RWPE2 (cell line): ENCODE data around the gene TNS3.

Source experiments
- ATAC-seq: fragments of 200-7000 bp; cut with Tn5 transposase; 3 replicates; pipeline ENCODE4 v1.9.1; 2021; ENCODE audit warnings: low read depth
- DNase-seq: peaks from one replicate; pipeline ENCODE4 v3.0.0-alpha.2; 2020; ENCODE audit warnings: low spot score
- H3K27ac ChIP-seq: fragments of 450-650 bp; 2 replicates; pipeline ENCODE4 v1.5.1; 2017; ENCODE audit warnings: mild to moderate bottlenecking; ENCODE audit not compliant: poor library complexity, severe bottlenecking
- H3K27me3 ChIP-seq: fragments of 250-450 bp; sonication (Bioruptor Pico); 2 replicates; pipeline ENCODE4 v1.5.1; 2021; ENCODE audit warnings: mild to moderate bottlenecking, moderate library complexity; ENCODE audit not compliant: insufficient read depth, poor library complexity, severe bottlenecking
- H3K36me3 ChIP-seq: fragments of 250-450 bp; sonication (Bioruptor Pico); 2 replicates; pipeline ENCODE4 v1.5.1; 2020; ENCODE audit warnings: low read depth, mild to moderate bottlenecking, moderate library complexity
- H3K4me1 ChIP-seq: fragments of 250-450 bp; sonication (Bioruptor Pico); 2 replicates; pipeline ENCODE4 v1.5.1; 2021; ENCODE audit warnings: mild to moderate bottlenecking, moderate library complexity; ENCODE audit not compliant: insufficient read depth, poor library complexity, severe bottlenecking
- H3K4me3 ChIP-seq: fragments of 250-450 bp; sonication (Bioruptor Pico); 2 replicates; pipeline ENCODE4 v1.5.1; 2021; ENCODE audit warnings: mild to moderate bottlenecking, moderate library complexity; ENCODE audit not compliant: severe bottlenecking
- H3K9me3 ChIP-seq: fragments of 250-450 bp; sonication (Bioruptor Pico); 2 replicates; pipeline ENCODE4 v1.5.1; 2021; ENCODE audit warnings: mild to moderate bottlenecking, moderate library complexity; ENCODE audit not compliant: severe bottlenecking
- CTCF ChIP-seq: fragments of 450-650 bp; IDR thresholded peaks from one replicate; pipeline ENCODE4 v1.5.1; 2017; ENCODE audit warnings: mild to moderate bottlenecking, moderate library complexity; ENCODE audit not compliant: poor library complexity, severe bottlenecking

Gene TNS3

GRCh38 chr7:47273088-47273487 is 308.8 kb downstream of the TNS3 start:
- no peaks in the 10 kb centered on the region for H3K27me3 ChIP-seq
- ATAC-seq (no peak), DNase-seq (no peak)
- H3K4me1 ChIP-seq: no peaks in the 10 kb centered on the region
- no peak for TF ChIP-seq CTCF
- no peaks in the 10 kb centered on the region for H3K9me3 ChIP-seq
- no peaks in the 10 kb centered on the region; the same call in 1 of the 2 replicates for H3K36me3 ChIP-seq
- no peak overlapping the region for H3K4me3 ChIP-seq
- H3K27ac ChIP-seq: no peak overlapping the region

GRCh38 chr7:47271749-47272148 is 310.2 kb downstream of the TNS3 start:
- Histone ChIP-seq H3K27ac (no peak overlapping the region), H3K4me3 (no peak overlapping the region), H3K36me3 (no peaks in the 10 kb centered on the region), H3K9me3 (no peaks in the 10 kb centered on the region), H3K4me1 (no peaks in the 10 kb centered on the region), H3K27me3 (no peaks in the 10 kb centered on the region)
- TF ChIP-seq CTCF: no peak
- DNase-seq (no peak), ATAC-seq (no peak)

- no peak for TF ChIP-seq CTCF
- Histone ChIP-seq H3K4me3 (no peak overlapping the region), H3K9me3 (no peaks in the 10 kb centered on the region), H3K27ac (no peak overlapping the region), H3K27me3 (no peaks in the 10 kb centered on the region), H3K4me1 (peaks cover 5% of the 10 kb centered on the region), H3K36me3 (no peaks in the 10 kb centered on the region)
- ATAC-seq (no peak), DNase-seq (no peak)
These were observed 312.8 kb downstream of the TNS3 start for GRCh38 chr7:47268851-47269836.

- no peak overlapping the region for H3K27ac ChIP-seq
- H3K4me1 ChIP-seq: peaks cover 5% of the 10 kb centered on the region
- no peaks in the 10 kb centered on the region for H3K9me3 ChIP-seq
- no peaks in the 10 kb centered on the region for H3K27me3 ChIP-seq
- no peak for DNase-seq
- no peak for TF ChIP-seq CTCF
- H3K4me3 ChIP-seq: no peak overlapping the region
- H3K36me3 ChIP-seq: no peaks in the 10 kb centered on the region
- no peak for ATAC-seq
These were observed 314.6 kb downstream of the TNS3 start for GRCh38 chr7:47267346-47267745.

GRCh38 chr7:47266799-47267198 is 315.1 kb downstream of the TNS3 start:
- no peak for DNase-seq
- ATAC-seq: no peak

More at GRCh38 chr7:47266799-47267198, 315.1 kb downstream of the TNS3 start:
- no peak for TF ChIP-seq CTCF
- Histone ChIP-seq H3K27me3 (no peaks in the 10 kb centered on the region), H3K27ac (no peak overlapping the region), H3K4me1 (peaks cover 5% of the 10 kb centered on the region), H3K36me3 (no peaks in the 10 kb centered on the region), H3K9me3 (no peaks in the 10 kb centered on the region), H3K4me3 (no peak overlapping the region)
